ENCODE results near the gene GALNT9.

The GALNT9 gene

DNA sequence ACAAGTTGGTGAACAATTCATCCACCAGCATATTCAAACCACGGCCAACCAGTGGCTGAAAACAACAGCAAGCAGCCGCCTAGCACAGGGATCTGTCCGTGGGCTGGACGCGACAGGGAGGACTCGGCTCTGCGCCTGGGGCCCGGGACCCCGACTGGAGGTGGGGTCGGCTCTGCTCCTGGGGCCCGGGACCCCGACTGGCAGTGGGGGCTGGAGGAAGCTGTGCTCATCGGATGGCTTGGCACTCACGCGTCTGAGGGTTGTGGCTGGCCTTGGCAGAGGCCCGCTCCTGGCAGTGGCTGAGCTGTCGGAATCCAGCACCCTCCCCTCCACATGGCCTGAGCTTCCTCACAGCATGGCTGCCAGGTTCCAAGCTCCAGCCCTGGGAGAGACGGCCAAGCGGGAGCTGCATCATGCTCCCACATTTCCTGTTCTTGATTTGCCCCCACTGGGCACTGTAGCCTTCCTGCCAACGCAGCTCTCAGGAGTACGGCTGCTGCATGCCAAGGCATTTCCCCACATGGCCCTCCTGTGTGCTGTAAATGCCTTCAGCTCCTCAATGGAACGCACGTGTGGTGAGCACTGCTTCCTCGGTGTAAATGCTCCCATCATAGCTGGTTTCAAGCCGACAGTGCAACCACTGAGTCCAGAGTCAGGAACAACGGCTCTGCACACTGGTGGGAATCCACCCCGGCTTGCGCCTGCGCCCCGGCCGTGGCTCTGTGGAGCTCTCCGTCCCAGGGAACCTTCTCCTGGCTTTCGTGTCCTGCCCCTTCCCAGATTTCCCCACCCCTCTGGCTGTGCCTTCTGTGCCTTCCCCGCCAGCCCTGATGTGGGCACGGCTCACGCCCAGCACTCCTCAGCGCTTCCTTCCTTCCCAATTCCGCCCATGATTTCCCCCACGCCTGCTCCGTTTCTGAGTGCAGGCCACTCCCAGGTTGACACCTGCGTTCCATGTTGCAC lies 7.3 kb upstream of the GALNT9 start:
- TF ChIP-seq, protein P1, sequence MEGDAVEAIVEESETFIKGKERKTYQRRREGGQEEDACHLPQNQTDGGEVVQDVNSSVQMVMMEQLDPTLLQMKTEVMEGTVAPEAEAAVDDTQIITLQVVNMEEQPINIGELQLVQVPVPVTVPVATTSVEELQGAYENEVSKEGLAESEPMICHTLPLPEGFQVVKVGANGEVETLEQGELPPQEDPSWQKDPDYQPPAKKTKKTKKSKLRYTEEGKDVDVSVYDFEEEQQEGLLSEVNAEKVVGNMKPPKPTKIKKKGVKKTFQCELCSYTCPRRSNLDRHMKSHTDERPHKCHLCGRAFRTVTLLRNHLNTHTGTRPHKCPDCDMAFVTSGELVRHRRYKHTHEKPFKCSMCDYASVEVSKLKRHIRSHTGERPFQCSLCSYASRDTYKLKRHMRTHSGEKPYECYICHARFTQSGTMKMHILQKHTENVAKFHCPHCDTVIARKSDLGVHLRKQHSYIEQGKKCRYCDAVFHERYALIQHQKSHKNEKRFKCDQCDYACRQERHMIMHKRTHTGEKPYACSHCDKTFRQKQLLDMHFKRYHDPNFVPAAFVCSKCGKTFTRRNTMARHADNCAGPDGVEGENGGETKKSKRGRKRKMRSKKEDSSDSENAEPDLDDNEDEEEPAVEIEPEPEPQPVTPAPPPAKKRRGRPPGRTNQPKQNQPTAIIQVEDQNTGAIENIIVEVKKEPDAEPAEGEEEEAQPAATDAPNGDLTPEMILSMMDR (IDR thresholded peaks at IDR 0.05; ENCODE audit: extremely low read depth, missing control alignments), result no peak
- no peak for DNase-seq (ENCODE audit: low spot score)

DNA sequence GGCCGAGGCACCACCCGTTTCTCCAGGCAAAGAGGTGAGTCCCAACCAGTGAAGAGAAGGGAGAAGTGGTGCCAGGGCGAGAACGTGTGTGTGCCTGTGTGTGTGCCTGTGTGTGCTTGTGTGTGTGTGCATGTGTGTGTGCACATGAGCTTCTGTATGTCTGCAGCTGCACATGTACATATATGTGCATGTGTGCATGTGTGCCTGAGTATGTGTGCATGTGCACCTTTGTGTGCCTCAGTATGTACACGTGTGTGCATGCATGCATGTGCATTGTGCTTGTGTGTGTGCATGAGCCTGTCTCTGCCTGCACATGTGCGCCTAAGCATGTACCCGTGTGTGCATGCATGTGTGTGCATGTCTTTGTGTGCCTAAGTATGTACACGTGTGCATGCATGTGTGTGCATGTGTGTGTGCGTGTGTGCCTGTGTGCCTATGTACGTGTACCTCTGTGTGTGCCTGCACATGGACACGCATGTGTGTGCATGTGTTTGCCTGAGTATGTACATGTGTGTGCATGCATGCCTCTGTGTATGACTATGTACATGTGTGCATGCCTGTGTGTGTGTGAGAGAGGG lies 5.9 kb upstream of the GALNT9 start:
- TF ChIP-seq, protein P1 (IDR thresholded peaks at IDR 0.05; ENCODE audit: extremely low read depth, missing control alignments), result no peak

DNA sequence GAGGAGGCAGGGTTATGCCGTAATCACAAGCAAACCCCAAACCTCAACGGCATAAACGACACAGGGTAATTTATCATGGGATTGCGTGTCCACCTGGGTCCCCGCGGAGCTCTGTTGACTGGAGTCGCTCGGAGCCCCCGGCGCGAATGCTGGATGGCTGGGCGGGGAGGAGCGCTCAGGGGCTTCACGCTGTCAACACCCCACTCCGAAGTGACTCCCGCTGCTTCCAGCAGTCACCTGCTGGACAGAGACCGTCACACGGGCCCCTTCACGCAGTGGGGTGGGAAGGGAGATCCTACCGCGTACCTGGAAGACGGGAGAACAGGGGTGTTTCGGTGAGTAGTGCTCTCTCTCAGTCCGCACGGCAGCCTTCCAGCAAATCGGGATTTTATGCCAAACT lies 4.4 kb upstream of the GALNT9 start:
- TF ChIP-seq, protein P1 (IDR thresholded peaks at IDR 0.05; ENCODE audit: extremely low read depth, missing control alignments), result no peak
- no peak for DNase-seq (ENCODE audit: low spot score)

More for the DNA sequence above, 5.9 kb upstream of the GALNT9 start:
- DNase-seq (ENCODE audit: low spot score), result no peak

DNA sequence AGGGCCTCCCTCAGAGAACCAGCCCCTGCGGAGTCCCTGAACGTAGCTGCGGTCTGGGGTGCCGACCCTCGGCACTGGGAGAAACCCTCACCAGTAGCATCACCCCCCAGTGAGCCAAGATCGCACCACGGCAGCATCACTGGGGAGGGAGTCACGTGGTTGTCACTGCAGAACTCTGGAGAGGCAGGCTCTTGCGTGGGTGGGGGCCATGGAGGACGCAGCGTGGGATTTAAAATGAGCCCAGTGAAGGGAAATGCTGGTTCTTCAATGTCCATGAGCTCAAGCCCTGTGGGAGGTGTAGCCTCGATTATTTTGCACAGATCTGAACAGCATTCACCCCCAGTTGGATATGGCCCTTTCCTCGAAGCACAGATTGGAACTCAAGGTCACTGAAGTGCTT lies 3.9 kb upstream of the GALNT9 start:
- TF ChIP-seq, protein P1 (IDR thresholded peaks at IDR 0.05; ENCODE audit: extremely low read depth, missing control alignments), result no peak
- DNase-seq (ENCODE audit: low spot score), result no peak

DNA sequence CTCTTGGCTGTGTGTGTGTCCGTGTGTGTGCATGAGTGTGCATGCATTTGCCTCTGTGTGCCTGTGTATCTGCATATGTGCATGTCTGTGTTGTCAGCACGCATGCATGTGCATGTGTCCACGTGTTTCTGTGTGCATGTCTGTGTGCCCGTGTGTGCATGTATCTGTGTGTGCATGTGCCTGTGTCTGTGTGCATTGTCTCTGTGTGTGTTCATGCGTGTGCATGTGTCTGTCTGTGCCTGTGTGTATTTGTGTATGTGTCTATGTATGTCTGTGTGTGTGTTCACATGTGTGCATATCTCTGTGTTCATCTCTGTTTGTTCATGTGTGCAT lies 1.1 kb upstream of the GALNT9 start:
- DNase-seq (ENCODE audit: low spot score), result no peak
- TF ChIP-seq, protein P1 (IDR thresholded peaks at IDR 0.05; ENCODE audit: extremely low read depth, missing control alignments), result no peak

DNA sequence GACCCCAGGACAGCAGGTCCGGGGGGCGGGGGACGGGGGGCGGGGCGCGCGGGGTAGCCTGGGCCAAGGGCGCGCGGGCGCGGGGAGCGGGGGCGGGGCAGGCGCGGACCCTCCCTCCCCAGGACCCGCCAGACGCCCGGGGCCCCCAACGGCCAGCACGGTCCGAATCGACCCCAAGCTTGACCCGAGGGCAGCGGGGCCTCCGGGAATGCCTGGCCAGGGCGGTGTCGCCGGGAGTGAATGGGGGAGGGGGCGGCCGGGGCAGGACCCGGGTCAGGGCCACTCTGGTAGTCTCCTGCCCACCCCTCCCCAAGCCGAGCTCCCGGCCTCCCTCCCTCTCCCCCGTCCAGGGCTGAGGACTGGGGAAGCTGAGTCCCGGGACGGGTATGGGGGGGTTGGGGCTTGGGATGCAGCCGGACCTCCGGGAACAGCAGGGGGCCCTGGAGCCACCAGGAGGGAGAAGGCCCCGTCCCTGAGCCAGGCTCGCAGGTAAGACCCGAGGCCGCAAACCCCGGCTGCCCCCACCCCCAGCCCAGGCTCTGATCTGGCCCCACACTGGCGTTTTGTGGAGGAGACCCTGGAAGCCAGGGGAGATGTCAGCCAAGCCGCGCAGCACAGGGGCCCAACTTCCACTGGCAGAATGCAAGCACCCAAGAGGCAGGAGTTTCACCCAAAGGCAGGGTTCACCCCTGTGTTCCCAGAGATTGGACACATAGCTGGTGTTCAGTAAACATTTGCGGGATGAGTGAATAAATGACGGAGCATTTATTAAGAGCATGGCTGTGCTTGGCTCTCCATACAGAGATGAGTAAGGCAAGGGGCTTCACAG lies 545 bp upstream of the GALNT9 start:
- no peak for DNase-seq (ENCODE audit: low spot score)
- TF ChIP-seq, protein P1 (IDR thresholded peaks at IDR 0.05; ENCODE audit: extremely low read depth, missing control alignments), result no peak

All from GM20000 (cell line).